Anterior cingulate cortex (tissue), 58 donors: ENCODE results near the gene COL13A1.
A peak's percentile ranks its signal among the peaks of the same experiment; 100 is the strongest.

ENCODE experiments used
- DNase-seq, 58 donors: peaks; one replicate each; lab custom pipeline; 2025; lab: John Stamatoyannopoulos, UW

COL13A1 gene

GRCh38 chr10:69957886-69958555 lies 156.3 kb downstream of the COL13A1 start:
- no peak for DNase-seq

- no peak for DNase-seq
These were observed 156.8 kb downstream of the COL13A1 start for GRCh38 chr10:69958556-69958902.

DNA sequence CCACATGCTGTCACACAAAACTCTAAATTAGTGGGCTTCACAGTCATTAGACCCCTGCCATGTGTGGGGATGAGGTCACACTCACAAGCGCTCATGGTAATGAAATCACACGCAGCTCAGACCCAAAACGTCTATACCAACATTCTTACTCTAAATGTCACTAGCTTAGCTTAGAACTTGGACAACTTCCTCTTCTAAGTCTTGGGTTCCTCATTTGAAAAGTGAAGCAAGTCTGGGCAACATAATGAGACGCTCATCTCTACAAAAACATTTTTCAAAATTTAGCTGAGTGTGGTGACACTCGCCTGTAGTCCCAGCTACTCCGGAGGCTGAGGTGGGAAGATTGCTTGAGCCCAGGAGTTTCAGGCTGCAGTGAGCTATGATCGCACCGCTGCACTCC lies 158.2 kb downstream of the COL13A1 start:
- no peak for DNase-seq

GRCh38 chr10:69960606-69960987 lies 158.9 kb downstream of the COL13A1 start:
- DNase-seq: no peak

DNA sequence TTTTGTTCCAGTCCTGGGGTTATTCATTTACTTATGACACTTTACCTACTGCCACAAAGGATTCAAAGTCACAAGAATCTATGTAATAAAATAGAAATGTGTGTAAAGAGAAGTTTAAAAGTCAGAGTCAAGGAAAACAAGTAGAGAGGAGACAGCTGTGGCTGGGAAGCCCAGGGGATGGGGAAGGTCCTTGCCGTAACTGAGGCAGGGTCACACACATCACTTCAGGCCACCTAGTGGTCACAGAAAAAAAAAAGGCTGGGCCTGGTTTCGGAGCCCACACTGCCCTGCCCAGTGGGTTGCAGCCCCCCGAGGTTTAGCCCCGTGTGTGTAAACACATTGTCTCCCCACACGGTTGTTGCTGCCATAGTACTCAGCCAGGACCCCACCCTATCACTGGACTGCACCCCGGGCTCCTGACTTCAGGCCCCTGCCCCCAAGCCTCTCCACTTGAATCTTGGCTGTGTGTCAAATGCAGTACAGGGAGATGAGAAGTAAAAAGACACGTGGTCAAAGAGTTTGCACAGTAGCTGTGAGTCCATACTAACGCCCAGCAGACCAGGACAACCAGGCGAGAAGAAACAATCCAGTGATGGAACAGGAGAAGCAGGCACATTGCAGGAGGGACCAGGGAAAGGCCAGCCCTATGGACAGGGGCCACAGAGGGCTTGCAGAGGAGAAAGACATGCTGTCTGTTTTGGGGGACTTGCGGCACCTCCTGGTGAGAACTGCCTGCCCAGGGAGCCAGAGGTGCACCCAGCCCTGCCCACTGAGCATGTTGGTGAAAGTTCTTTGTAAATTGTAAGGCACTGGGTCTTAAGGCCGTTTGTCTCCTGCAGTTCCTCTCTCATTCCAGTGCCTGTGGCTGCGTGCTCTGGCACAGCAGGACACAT lies 159.5 kb downstream of the COL13A1 start:
- no peak for DNase-seq

GRCh38 chr10:69961881-69962745 lies 160.4 kb downstream of the COL13A1 start:
- DNase-seq: no peak

DNA sequence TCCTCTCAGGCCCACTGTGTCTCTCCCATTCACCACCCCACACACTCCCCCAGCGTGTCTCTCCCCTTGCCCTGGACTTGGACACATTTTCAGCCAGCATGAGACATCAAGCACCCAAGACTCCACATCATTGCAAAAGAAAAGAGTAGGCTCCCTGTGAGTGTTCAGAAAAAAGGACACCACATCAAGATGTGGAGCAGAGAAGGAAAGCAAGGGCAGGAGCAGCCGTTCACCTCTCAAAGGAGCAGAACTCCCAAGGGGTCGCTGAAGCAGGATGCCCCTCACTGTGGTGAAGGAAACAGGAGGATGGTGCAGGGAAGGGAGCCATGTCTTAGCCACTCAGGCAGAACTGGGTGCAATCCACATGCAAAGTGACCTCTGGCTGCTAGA lies 161.0 kb downstream of the COL13A1 start:
- no peak for DNase-seq

GRCh38 chr10:69963178-69963834 lies 161.6 kb downstream of the COL13A1 start:
- no peak for DNase-seq

DNA sequence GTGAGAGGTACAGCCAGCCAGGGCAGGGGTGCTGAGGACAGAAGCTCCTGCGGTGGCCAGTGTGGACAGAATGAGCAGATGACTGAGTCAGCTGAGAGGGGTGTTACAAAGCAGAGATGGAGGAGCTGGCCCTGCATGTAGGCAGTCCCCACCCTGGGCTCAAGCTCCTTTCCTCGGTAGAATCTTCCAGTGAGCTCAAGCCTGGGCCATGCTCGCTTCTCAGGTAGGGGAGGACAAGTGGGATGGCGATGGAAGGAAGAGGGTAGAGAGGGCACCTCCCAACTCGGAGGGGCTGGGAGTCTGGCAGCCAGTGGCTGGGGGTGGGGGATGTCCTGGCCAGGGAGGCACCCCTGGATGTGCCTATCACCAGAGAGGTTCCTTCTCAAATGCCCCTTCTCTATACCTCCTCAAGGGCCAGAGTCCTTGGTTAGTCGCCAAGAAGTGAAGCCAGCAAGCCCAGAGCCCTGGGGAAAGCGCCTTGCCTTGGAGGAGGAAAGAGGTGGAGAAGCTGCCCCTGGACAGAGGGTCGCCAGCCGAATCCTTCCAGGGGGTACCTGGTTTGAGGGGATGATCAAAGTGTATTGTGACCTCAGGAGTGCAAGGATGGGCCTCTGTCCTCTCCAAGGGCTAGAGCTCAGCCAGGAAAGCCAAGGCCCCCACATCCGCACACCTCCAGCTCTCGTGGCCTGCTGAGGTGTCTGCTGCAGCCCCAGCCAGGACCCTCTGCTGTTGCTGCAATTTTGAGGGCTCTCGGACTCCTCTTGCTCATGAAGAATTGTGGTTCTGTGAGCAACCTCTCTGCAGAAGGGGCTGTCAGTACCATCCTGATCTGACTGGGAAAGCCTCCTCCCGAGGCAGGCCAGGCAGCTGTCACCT lies 162.4 kb downstream of the COL13A1 start:
- no peak for DNase-seq

DNA sequence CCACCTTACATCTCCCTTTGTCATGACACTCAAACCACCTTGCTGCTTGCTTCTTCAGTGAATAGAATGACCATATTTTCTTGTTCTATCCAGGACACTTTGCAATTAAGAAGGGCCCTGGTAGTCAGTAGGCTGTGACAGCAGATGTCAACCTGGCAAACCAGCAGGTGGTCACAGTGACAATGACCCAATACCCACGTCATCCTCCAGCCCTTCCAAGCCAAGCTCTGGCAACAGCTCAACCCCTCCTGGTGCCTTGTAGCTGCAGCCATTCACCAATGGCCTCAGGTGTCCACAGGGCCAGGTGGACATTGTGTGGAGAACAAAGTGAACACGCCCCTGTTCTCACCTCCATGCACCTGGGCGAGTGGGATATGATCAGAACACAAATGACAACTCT lies 163.4 kb downstream of the COL13A1 start:
- DNase-seq: no peak

GRCh38 chr10:69965919-69966662 lies 164.4 kb downstream of the COL13A1 start:
- no peak for DNase-seq

GRCh38 chr10:69968830-69969229 lies 167.1 kb downstream of the COL13A1 start:
- DNase-seq: peak in 1 of 58 donors; percentile 10

GRCh38 chr10:69969977-69970376 lies 168.3 kb downstream of the COL13A1 start:
- DNase-seq: no peak

DNA sequence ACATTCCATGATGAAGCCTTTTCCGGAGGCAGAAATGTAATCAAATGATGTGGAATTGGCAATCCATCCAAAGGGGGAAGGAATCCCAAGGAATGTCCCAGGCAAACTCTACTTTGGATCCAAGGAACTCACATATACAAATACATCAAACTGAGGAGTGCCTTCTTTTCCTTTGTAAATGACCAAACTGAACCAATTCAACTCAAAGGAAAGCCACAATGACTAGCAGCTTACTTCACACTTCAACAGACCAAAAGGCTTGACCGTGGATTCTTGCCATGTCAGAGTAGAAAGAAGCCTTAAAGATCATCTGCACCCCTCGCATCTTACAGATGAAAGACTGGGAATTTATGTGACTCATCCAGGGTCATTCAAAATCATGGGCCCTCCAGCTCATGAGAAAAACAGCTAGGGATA lies 171.3 kb downstream of the COL13A1 start:
- DNase-seq: no peak

DNA sequence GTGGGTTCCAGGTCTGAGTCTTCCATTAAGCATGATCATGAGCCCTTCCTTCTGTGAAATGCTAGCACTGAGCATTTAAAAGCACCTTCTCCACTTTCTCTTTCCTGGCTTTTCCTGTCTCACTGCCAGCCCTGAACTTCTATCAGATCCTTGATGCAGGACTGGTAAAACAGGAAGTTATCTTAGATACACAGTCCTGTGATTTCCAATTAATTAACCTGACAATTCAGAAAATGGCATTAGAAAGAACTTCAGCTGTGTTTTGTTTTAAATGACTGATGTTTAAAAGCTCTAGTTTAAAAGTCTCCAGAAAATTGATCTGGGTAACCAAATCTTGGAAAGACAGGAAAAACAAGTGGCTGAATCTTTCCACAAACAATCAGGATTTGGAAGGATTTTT lies 172.0 kb downstream of the COL13A1 start:
- DNase-seq: no peak

DNA sequence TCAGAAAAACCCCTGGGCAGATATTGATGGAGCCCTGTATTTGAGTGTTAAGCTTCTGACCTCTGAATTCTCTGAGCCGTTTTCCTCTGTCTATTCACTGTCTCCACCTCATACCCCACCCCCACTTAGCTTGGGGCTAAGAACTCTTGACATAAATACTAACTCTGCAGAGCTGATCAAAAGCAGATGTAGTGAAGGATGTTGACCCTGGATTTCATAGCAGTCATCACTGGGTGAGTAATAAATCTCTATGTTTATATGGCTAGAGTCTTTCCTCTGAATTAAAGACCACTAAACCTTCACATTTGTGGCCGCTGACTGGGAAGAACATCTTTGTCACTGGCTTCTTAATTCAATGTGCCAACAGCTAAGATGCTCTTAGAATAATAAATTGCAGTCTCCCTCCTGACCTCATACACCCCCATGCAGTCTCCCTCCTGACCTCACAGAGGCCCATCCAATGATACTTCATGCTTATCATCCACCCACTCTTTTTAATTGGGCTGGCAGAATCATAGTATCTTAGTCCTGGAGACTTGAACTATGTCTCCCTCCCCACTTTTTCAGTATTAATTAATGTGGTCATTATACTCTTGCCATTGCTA lies 172.9 kb downstream of the COL13A1 start:
- no peak for DNase-seq

- no peak for DNase-seq
These were observed 175.3 kb downstream of the COL13A1 start for GRCh38 chr10:69976795-69977546.

- DNase-seq: no peak
These were observed 177.5 kb downstream of the COL13A1 start for GRCh38 chr10:69979174-69979573.
